ENCODE results near the gene RALY.
A peak's percentile ranks its signal among the peaks of the same experiment; 100 is the strongest.

The RALY gene

DNA sequence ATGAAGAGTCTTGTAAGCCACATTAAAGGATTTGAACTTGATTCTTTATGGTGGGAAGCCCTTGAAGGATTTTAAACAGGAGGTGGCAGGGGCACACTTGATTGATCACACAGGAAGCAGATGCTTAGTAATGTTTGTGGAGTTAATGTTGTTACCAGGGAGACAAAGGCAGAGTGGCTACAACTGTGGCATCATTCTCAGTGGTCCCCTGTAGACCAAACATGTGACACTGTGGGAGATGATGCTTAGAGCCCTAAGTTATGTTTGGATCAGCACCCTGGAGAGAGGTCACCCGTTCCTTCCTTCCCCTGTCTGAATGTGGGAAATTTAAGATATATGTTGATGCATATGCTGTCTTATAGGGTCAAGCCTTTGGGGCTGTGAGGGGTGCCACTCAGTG, 65.1 kb downstream of the RALY start:
- no peak for TF ChIP-seq CTCF (conservative IDR thresholded peaks at IDR 0.05; ENCODE audit: control insufficient read depth, insufficient read depth, low read depth, low read length)
- DNase-seq (ENCODE audit: low read depth), result peak; percentile 9
- no peak overlapping the region for H3K4me3 ChIP-seq (ENCODE audit: control insufficient read depth, low read depth, low read length)

GRCh38 chr20:34060970-34061369, 67.3 kb downstream of the RALY start:
- TF ChIP-seq CTCF (conservative IDR thresholded peaks at IDR 0.05; ENCODE audit: control insufficient read depth, insufficient read depth, low read depth, low read length), result no peak
- no peak for DNase-seq (ENCODE audit: low read depth)
- no peak overlapping the region for H3K4me3 ChIP-seq (ENCODE audit: control insufficient read depth, low read depth, low read length)

DNA sequence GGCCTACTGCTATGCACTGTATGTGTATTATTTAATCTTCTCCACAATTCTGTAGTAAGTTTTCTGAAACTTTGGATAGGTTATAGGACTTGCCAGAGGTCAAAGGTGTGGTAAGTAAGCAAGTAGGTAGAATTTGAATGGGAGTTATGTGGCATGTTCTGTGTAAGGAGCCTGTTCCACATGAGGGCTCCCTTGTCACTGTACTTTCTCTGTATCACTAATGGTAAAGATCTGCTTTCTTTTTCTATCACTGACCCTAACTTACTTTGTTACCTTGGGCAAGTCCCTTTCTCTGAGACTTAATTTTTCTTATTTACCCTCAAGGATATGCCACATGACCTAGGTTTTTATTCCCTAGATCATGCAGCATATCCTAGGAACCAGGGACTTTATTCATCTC, 68.0 kb downstream of the RALY start:
- DNase-seq (ENCODE audit: low read depth), result no peak
- no peak overlapping the region for H3K4me3 ChIP-seq (ENCODE audit: control insufficient read depth, low read depth, low read length)
- no peak for TF ChIP-seq CTCF (conservative IDR thresholded peaks at IDR 0.05; ENCODE audit: control insufficient read depth, insufficient read depth, low read depth, low read length)

- DNase-seq (ENCODE audit: low read depth), result peak; percentile 77
- no peak overlapping the region for H3K4me3 ChIP-seq (ENCODE audit: control insufficient read depth, low read depth, low read length)
- no peak for TF ChIP-seq CTCF (conservative IDR thresholded peaks at IDR 0.05; ENCODE audit: control insufficient read depth, insufficient read depth, low read depth, low read length)
These were observed 69.1 kb downstream of the RALY start for GRCh38 chr20:34062570-34063482.

DNA sequence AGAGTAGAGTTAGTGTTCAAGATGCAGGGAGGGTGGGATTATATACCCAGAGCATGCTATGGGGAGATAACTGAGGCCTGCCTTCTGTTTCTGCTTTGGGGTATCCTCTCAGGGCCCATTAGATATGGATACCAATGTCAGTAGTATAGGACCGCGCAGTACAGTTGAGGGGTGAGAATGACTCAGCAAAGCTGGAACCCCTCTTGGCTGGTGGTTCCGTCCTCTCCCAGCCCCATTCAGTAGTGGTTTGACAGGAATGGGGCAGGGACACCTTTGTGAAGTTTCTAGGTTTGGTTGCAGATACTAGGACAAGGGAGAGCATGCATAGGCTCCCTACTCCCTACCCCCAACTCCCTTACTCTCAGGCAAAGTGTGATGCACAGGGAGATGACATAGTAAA, 70.6 kb downstream of the RALY start:
- no peak overlapping the region for H3K4me3 ChIP-seq (ENCODE audit: control insufficient read depth, low read depth, low read length)
- DNase-seq (ENCODE audit: low read depth), result no peak
- TF ChIP-seq CTCF (conservative IDR thresholded peaks at IDR 0.05; ENCODE audit: control insufficient read depth, insufficient read depth, low read depth, low read length), result no peak

DNA sequence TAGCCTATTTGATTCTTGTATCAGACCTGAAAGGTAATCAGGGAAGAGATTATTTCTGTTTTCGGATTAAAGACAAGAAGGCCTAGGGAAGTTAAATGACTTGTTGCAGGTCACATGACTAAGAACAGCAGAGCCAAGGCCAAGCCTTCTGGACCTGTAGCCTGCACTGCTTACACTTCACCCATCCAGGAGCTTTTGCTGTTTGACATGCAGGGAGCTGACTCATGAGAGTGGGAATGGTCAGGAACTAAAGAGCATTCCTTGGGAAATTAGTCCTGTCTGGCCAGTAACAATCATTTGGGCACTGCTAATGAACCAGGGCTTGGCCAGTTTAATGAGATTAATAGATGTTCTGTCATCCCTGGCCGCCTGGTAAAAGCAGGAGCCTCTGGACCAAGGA, 71.5 kb downstream of the RALY start:
- TF ChIP-seq CTCF (conservative IDR thresholded peaks at IDR 0.05; ENCODE audit: control insufficient read depth, insufficient read depth, low read depth, low read length), result no peak

More for the DNA sequence above, 71.5 kb downstream of the RALY start:
- DNase-seq (ENCODE audit: low read depth), result peak; percentile 81
- H3K4me3 ChIP-seq (ENCODE audit: control insufficient read depth, low read depth, low read length), result no peak overlapping the region
